HG03097 (cell line): ENCODE measurements around the gene KIF25.

Source experiments
- ATAC-seq: cut with Tn5 transposase; IDR thresholded peaks from one replicate; pipeline ENCODE4 v1.9.1; 2021; ENCODE audit not compliant: unreplicated experiment, low FRiP score

Gene KIF25

GRCh38 chr6:168082860-168083513 is 85.5 kb downstream of the KIF25 start:
- no peak for ATAC-seq

DNA sequence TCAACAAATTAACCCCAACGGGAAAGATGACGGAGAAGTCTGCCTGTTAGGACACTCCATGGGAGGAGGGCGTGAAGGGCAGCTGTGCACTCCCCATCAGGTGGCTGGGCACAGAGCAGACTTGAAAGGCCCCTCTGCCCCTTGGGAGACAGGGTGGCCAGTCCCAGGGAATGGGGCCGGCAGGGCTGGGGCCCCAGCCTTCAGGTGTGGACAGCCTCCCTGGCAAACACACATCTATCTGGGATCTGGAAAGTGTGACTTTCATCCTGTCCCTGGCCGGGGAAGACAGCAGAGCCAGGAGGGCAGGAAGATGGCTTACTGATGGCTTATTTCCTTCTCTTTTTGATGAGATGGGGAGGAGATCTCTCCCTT is 86.0 kb downstream of the KIF25 start:
- ATAC-seq = no peak

DNA sequence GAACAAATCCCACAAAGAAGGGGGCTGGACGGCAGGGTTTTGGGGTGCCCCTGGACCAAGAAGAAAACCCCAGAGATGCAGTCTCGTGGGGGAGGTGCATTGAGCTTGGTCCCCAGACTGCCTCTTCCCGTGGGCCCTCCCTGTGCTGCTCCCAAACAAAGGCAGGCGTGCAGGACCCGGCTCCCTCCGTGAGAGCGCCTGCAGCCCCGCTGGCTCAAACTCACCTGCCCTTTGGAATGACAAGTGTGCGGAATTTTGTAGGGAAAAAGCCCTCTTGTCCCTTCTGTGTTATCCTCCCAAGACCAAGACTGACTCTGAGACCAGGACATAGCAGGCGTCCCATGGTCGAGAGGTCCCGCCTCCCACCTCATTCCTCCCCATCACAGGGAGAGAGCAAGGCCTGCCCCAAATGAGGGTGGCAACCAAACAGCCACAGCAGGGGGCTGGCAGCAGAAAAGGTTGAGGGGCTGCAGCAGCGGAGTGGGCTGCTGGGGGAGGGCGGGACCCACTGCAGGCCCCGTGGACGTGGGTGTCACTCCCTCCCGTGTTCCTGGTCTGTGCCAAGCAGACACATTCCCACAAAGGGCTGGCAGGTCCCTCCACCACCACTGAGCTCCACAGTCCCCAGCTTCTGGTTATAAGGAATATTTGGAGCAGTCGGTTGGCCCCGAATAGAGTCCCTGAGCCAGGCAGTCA is 87.1 kb downstream of the KIF25 start:
- ATAC-seq = no peak

- no peak for ATAC-seq
Measured at GRCh38 chr6:168086066-168086465, 88.6 kb downstream of the KIF25 start.

DNA sequence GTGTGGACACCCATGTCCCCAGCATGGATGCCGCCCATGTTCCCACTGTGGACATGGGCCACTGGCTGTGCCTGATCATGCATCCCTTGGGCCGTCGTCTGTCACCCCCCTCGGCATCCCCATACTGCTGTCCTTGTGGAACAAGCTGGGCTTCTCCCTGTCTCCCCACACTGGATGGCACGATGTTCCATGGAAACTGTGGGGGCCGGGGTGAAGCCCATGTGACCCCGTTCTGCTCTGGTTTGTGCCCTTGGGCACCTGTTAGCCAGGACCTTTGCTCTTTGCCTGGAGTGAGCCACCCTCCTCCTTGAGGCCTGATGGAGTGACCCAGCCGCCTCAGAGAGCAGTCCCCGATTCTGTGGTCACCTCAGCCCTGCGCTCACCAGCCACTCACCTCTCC is 89.1 kb downstream of the KIF25 start:
- ATAC-seq = no peak

DNA sequence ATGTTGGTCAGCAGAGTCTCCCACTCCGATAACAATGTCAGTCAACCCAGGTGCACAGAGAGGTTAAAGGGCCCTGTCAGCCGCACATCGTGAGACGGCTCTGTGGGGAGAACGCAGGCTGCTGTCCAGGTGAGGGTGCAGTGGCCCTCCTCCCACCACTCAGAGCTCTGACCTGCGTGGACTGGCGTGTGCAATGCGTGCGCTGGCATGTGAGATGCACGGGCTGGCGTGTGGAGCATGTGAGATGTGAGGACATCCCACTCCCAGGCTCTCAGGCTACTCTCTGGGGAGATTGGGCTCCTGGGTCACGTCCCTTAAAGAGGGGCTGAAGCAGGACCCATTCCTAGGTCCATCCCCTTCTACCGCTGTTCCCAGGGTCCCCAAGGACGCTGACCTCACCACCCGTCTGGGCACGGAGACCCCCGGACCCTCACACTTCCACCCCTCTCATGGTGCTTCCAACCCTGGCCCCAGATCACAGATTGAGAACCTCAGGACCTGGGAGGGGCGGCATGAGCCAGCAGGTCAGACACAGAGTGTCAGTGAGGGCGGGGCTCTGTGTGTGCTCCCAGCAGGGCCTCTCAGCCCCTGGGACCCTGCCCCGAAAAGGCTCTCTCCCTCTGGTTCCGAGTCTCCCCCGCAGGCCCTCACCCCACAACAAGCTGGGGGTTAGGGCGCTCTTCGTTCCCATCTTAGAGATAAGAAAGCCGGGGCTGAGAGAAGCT is 90.1 kb downstream of the KIF25 start:
- ATAC-seq = no peak

GRCh38 chr6:168088161-168089053 is 90.9 kb downstream of the KIF25 start:
- no peak for ATAC-seq

DNA sequence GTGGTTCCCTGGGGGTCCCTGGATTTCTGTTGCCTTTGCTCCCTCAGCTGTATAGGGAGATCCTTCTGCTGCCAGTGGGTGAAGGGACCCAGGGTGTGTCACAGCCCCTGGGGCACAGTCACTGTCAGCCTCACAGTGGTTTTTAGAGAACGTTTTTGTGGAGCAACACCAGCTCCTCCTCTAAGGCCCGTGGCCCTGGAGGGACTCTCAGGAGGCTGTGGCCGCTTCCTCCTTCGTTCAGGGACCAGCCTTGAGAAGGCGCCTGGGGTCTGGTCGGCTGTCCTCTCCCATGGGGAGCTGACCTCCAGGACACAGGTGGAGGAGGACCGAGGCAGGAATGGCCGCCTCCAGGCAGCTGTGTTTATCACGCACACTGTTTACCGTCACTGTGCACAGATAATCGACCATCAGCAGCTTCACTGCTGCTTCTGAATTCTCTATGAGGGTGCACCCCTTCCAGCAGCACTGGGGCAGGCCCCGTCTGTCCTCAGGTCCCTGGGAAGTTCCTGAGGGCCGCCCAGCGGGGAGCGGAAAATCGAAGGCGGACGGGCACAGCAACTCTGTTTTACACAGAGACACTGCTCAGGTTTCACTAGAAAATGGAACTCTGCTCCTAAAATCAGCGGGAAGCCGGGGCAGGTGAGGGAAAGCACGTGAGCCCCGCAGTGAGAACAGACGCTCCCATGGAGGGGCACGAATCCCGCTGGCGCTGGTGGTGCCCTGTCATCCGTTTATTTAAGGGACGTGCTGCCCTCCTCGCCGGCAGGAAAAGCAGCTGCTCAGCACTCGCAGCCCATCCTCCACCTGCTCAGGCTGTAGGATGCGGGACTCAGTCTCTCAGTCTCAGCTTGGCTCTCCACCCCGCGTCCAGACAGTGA is 92.0 kb downstream of the KIF25 start:
- no peak for ATAC-seq

GRCh38 chr6:168090064-168090690 is 92.7 kb downstream of the KIF25 start:
- no peak for ATAC-seq

GRCh38 chr6:168090706-168091105 is 93.2 kb downstream of the KIF25 start:
- no peak for ATAC-seq

DNA sequence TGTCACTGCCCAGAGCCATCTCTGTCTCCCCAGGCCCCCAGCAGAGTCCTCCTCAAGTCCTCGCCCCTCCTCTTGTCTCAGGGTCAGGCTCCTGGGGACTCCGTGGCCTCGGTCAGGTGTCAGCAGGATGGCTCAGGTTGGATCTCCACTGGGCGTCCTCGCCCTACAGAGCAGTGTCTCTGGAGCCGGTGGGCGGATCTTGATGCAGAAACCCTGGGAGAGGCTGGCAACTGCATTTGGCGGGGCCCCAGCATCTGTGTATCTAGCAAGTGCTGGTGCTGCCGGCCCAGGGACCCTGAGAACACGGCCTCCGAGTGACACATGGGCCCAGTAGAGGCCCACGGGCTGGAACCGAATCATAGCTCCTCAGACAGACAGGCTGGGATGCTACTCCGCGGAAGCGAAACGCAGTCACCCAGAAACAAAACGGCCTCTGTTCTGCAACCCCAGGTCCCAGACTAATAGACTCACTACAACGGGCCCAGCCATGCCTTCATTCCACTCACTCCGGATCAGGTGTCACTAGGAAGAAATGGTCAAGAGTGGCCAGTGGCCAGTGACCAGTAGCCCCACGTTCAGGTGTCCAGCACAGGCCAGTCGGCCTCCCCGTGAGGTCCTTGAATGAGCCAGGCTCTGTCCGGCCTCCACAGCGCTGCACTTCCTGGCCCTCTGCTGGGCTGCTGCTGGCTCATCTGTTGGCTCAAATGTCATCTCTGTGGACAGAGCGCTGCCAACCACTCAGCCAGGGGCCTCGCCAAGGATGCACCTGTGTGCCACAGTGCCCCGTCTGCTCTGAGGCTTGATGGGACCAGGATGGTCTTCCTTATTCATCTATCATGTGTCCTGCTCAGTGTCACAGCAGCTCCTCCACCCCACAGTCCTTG is 94.2 kb downstream of the KIF25 start:
- ATAC-seq = no peak

- ATAC-seq = no peak
Measured at GRCh38 chr6:168092541-168092940, 95.1 kb downstream of the KIF25 start.

DNA sequence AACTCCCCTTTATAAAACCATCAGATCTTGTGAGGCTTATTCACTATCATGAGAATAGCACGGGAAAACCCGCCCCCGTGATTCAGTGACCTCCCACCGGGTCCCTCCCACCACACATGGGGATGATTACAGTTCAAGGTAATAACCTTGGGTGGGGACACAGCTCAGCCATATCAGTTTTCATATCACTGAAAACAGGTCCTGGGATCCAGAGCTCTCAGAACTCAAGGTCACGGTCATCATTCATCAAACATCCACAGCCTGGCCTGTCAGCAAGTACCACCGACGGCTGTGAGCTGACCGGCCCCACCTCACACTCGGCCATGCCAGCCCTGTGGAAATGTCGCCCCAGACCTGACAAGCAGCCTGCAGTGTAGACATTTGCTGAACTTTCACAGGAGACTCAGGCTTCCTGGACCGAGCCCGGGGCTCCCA is 95.6 kb downstream of the KIF25 start:
- no peak for ATAC-seq

GRCh38 chr6:168093634-168094033 is 96.2 kb downstream of the KIF25 start:
- no peak for ATAC-seq
